Measurements from ENCODE around the gene UBE2E2.

Gene UBE2E2

DNA sequence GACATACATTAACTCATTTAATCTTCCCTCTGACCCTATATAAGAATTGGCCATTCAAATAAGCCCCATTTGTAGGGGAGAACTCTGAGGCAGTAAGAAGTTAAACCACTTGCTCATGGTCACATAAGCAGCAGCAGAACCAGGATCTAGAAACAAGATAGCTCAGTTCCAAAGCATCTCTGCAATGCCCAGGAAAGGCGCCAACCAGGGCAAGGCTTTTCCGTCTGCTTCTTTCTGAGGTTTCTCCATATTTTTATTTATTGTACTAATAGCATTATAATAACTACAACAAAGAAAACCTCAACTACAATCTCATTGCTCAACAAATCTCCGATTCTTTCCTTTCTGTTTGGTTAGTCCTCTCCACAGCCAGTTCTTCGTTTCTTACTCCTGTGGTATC is 4.3 kb upstream of the UBE2E2 start:
- DNase-seq (ENCODE audit: low spot score): no peak

GRCh38 chr3:23199649-23200048 is 3.5 kb upstream of the UBE2E2 start:
- no peak for DNase-seq (ENCODE audit: low spot score)

DNA sequence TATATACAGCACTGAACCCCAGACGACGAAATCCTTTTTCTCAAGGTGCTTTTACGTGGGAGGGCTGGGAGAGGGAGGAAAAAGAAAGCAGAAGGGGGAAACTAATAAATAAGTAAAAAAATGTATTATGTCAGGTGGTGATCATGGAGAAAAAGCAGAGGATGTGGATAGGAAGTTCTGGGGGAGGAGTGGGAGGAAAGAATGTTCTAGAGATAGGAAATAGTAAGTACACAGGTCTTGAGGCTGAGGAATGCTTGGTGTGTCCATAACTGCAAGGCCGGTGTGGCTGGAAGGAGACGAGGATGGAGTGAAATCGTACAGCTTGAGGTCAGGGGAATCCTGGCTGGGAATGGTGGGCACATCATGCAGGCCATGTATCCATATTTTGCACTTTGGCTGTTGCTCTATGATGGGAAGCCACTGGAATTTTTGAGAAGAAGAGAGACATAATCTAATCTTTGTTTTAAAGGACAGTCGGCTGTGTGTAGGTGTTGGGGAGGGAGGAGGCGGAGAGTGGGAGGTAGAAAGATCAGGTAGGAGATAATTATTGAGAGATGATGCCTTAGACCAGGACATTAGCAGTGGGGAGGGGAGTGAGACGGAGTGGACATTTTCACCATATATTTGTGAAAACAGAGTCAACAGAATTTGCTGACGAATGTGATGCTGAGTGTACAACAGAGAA is 1.8 kb upstream of the UBE2E2 start:
- DNase-seq (ENCODE audit: low spot score): no peak

- DNase-seq (ENCODE audit: low spot score): no peak
Observed at GRCh38 chr3:23202203-23202920, 765 bp upstream of the UBE2E2 start.

GRCh38 chr3:23203708-23204330 is 692 bp downstream of the UBE2E2 start:
- DNase-seq (ENCODE audit: low spot score): peak; percentile 20

DNA sequence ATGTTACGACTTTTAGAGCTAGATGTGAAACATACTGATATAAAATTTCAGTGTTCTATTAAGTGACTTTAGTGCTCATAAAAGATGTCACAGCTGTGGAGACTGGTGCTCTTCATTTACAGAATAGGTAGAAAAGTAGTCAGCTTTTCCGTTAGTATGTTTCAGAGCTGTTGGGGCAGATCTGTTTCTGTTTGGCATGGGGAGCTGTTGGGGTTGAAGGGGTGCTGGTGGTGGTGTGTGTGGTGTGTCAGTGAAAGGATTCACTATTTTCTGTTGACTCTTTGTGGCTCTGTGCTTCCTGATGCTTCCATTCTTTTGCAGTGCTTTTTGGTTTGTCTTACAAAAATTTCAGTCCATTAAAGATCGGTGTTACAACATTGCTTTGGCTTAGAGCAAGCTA is 3.2 kb downstream of the UBE2E2 start:
- no peak for DNase-seq (ENCODE audit: low spot score)

DNA sequence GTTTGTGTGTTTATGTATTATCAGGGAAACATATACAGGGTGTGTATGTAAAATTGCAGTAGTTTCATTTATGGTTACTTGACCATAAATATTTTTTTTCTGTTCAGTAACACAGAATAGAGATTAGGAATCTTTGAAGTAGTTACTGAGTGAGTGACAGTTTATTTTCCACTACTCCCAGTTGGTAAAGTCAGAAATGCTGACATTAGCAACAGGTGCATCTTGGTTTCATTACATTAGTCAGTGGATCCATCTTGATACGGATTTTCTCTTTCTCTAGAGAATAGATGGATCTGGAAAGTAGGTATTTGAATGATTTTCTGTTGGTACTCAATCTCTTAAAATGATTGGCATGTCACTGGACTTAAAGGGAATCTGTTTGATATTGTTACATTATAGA is 6.0 kb downstream of the UBE2E2 start:
- no peak for DNase-seq (ENCODE audit: low spot score)

GRCh38 chr3:23209747-23210487 is 6.8 kb downstream of the UBE2E2 start:
- DNase-seq (ENCODE audit: low spot score): no peak

DNA sequence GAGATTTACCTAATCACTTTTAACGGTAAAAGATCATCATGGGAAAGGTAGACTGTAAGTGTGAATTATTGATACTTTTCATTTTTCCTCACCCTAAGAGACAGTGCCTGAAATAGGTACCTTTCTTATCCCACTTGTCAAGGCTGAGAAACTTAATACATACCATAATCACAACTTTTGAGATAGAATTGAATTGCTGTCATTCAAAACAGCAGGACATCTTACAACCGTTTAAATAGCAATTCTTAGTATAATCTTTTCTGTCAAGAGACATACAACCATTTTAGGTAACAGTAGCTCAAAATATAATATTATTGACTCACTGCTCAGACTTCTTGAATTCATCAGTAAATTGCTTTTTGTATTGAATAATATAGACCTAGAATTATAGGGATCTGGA is 10.7 kb downstream of the UBE2E2 start:
- DNase-seq (ENCODE audit: low spot score): no peak

DNA sequence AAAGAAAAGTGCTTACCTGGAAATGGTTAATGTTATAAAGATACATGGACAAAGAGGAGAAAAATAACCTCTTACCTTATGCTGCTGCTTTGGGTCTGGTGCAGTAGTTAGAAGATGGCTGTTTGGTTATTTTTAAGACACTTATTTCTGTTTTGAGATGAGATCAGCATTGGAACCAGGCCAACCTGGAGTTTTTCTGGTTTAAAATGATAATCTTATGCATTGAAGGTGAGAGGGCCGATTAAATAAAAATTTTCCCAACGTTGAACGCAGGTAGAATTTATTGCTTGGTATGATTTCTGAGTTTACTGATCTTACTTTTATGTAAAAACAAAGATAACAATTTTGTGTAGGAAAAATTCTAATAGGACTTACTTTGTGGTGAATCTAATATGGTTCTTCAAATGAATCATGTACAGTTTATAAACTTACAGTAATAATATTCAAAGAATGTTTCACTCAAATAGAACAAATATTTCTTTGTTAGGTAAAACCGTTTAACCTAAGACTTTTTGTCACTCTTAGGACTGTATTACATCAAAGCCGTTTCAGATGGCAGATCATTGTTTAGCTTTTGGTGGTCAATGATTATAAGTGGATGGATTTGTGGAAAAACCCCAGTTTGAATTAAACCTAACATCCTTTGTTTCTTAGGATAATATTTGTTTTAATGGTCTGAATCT is 14.9 kb downstream of the UBE2E2 start:
- no peak for DNase-seq (ENCODE audit: low spot score)

- peak; percentile 27 for DNase-seq (ENCODE audit: low spot score)
Observed at GRCh38 chr3:23219117-23219516, 16.0 kb downstream of the UBE2E2 start.

DNA sequence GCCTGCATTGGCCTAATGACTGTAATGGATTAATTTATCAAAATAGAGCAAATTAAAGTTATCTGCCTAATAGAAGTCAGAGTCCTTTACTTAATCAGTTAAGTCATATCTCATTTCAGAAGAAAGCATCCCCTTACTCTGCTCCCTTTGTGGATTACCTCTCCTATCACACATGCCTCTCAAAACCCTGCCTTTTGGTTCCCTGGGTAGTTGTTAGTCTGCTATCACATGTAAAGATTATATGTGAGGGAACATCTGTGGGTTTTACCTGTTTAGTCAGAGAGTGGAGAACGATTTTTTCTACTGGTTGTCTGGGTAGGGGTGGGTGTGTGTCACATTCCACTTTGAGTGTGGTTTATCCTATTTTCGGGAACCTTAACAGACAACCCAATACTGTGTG is 16.4 kb downstream of the UBE2E2 start:
- DNase-seq (ENCODE audit: low spot score): no peak

- DNase-seq (ENCODE audit: low spot score): no peak
Observed at GRCh38 chr3:23221136-23221535, 18.0 kb downstream of the UBE2E2 start.

DNA sequence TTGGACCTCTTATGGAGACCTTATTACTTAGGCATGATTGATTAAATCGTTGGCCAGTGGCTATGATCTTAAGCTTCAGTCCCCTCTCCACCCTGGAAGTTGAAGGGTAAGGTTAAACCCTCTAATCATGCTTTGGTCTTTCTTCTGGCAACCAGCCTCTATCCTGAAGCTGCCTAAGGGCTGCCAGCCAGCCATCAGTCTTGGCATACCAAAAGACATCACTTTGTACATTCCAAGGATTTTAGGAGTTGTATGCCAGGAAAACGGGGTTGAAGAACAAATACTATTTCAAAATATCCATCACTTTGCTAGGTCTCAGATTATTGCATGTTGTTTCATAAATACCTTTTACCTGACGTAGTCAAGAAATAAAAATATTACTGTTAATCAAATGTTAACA is 28.9 kb downstream of the UBE2E2 start:
- no peak for DNase-seq (ENCODE audit: low spot score)

GRCh38 chr3:23232854-23233253 is 29.7 kb downstream of the UBE2E2 start:
- no peak for DNase-seq (ENCODE audit: low spot score)

DNA sequence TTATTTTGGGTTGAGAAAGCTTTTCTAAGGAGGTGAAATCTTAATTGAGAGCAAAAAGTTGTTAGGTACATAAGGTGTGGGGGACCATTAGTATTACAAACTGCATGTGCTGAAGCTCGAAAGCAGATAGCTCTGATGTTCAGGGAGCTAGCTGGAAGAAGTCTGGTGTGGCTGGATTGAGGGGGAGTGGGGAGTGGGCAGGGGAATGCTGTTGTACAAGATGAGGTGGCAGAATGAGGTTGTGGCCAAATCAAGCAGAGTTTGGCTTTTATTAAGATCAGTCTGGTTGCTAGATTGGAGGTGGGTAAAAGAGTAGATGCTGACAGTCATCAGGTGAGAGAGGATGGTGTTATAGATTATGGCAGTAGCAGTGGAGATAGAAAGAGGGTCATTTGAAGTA is 32.1 kb downstream of the UBE2E2 start:
- no peak for DNase-seq (ENCODE audit: low spot score)

GRCh38 chr3:23236890-23237289 is 33.8 kb downstream of the UBE2E2 start:
- no peak for DNase-seq (ENCODE audit: low spot score)

- DNase-seq (ENCODE audit: low spot score): no peak
Observed at GRCh38 chr3:23238156-23238555, 35.0 kb downstream of the UBE2E2 start.

- no peak for DNase-seq (ENCODE audit: low spot score)
Observed at GRCh38 chr3:23238578-23238977, 35.5 kb downstream of the UBE2E2 start.

DNA sequence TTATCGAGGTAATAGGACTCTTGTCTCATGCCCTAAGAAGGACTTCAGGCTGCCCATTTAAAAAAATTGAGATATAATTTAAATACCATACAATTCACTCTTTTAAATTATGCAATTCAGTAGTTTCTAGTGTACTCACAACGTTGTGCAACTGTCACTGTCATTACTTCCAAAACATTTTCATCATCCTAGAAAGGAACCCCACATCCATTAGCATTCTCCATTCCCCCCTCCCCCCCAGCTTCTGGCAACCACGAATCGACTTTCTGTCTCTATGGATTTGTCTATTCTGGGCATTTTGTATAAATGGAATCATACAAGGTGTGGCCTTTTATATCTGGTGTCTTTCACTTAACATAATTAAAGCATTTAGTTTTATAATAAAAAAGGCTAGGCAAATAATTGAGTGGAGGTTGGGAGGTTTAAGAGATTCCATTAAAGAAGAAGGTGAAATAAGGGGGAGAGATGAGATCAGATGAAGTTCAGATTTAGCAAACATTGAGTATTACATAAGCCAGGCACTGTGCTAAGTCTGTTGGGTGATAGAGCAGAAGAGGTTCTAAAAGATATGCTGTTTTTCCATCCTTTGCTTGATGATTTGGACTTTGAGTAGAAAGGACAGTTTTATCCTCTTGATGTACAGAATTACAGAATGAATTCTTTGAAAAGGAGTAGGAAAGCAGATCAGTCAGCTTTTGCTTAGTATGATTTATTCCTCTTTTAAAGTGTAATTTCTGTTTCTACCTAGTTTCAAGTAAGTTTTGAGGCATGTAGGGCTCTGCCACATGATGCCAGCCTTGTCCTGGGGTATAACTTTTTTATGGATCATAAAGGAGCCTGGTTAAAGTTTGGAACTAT is 36.3 kb downstream of the UBE2E2 start:
- DNase-seq (ENCODE audit: low spot score): no peak

DNA sequence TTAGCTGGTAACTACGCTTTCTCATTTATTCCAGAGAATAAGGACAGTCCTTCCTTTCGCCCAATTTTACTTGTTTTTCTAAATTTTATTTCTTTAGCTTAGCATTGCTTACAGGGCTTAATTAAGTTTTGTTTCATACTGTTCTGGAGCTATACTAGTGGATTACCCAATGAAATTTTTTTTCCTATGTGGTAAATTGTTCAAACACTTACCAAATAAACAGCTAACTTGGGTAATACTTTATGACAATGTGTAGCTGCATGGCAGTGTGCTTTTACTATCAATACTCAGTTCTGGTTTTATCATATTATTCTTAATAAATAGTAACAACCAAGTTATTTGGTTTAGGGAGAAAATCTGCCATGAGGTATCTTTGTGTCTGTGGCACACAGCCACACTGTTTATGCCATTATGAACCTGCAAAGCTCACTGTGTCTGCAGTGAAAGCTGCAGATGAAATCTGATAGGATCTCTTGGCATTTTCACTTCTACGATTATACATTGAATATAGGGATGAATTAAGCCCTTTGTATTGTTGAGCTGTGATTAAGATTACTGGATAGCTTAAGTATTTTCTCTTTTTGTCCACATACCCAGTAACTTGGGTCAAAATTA is 37.2 kb downstream of the UBE2E2 start:
- no peak for DNase-seq (ENCODE audit: low spot score)

Measured in SW480 (cell line).